PC-3 (cell line): ENCODE results near the gene OVCA2. TPM values are rescaled to one million over a fixed set of nuclear protein-coding genes. Genes with fewer than 3 reads are reported as not detected.

ENCODE experiments used
- ATAC-seq: fragments of 200-7000 bp; cut with Tn5 transposase; 2 replicates; pipeline ENCODE4 v1.9.1; 2020; ENCODE audit warnings: mild to moderate bottlenecking, moderate library complexity
- BruUV-seq: library from RNA; stranded (reverse); fragments of 400-500 nt; replicated peaks from 2 replicates; lab custom pipeline; 2021; lab: Mats Ljungman, UMichigan
- CTCF ChIA-PET: fragments of 300-600 bp; sonication (Branson Sonifier 250); formaldehyde crosslinking; loops from one replicate; lab custom pipeline; 2022; ENCODE audit warnings: antibody characterized with exemption; lab: Charles Lee
- POLR2A ChIA-PET: fragments of 300-600 bp; sonication (Branson Sonifier 250); formaldehyde crosslinking; loops from one replicate; lab custom pipeline; 2022; ENCODE audit warnings: antibody characterized with exemption; ENCODE audit not compliant: unreplicated experiment; lab: Charles Lee
- DNase-seq: peaks from one replicate; pipeline ENCODE4 v3.0.0-alpha.2; 2015
- H2AFZ ChIP-seq: fragments of 300-600 bp; sonication (generic); 2 replicates; pipeline ENCODE4 v1.6.0; 2016; ENCODE audit warnings: antibody characterized with exemption, low read length
- H3F3A ChIP-seq: fragments of 300-600 bp; sonication (generic); one replicate; pipeline ENCODE4 v1.6.0; 2017; ENCODE audit warnings: antibody characterized with exemption, low read length, control low read depth, mild to moderate bottlenecking; ENCODE audit not compliant: unreplicated experiment
- H3K27ac ChIP-seq: fragments of 300-600 bp; sonication (generic); 2 replicates; pipeline ENCODE4 v1.5.1; 2016; ENCODE audit warnings: mild to moderate bottlenecking, low read length
- H3K27me3 ChIP-seq: fragments of 300-600 bp; sonication (generic); 2 replicates; pipeline ENCODE4 v1.6.1; 2016; ENCODE audit warnings: low read length, mixed read lengths
- H3K36me3 ChIP-seq: fragments of 300-600 bp; sonication (generic); 2 replicates; pipeline ENCODE4 v1.6.1; 2016; ENCODE audit warnings: low read depth, mixed run types, low read length, mixed read lengths
- H3K4me1 ChIP-seq: fragments of 300-600 bp; sonication (generic); 2 replicates; pipeline ENCODE4 v1.5.1; 2016; ENCODE audit warnings: low read length; ENCODE audit not compliant: insufficient read depth
- H3K4me2 ChIP-seq: fragments of 300-600 bp; sonication (generic); 2 replicates; pipeline ENCODE4 v1.6.0; 2016; ENCODE audit warnings: low read length
- H3K4me3 ChIP-seq: fragments of 300-600 bp; sonication (generic); 2 replicates; pipeline ENCODE4 v1.5.1; 2016; ENCODE audit warnings: mild to moderate bottlenecking, low read length, mixed read lengths
- H3K79me2 ChIP-seq: fragments of 300-600 bp; sonication (generic); 2 replicates; pipeline ENCODE4 v1.6.1; 2017; ENCODE audit warnings: low read length, mixed read lengths
- H3K9ac ChIP-seq: fragments of 300-600 bp; sonication (generic); 2 replicates; pipeline ENCODE4 v1.6.0; 2016; ENCODE audit warnings: mild to moderate bottlenecking, low read length
- H3K9me2 ChIP-seq: fragments of 300-600 bp; sonication (generic); replicated peaks from 2 replicates; pipeline ENCODE4 v1.6.1; 2016; ENCODE audit warnings: mixed run types, low read length, mixed read lengths
- H3K9me3 ChIP-seq: fragments of 300-600 bp; sonication (generic); 2 replicates; pipeline ENCODE4 v1.6.1; 2016; ENCODE audit warnings: low read length, mixed read lengths
- H4K20me1 ChIP-seq: fragments of 300-600 bp; sonication (generic); 2 replicates; pipeline ENCODE4 v1.6.1; 2016; ENCODE audit warnings: low read length, mixed read lengths
- EZH2 ChIP-seq: fragments of 300-600 bp; sonication (generic); IDR thresholded peaks from one replicate; pipeline ENCODE4 v1.6.1; 2017; ENCODE audit warnings: antibody characterized with exemption, mild to moderate bottlenecking, low read length; ENCODE audit not compliant: unreplicated experiment
- EZH2phosphoT487 ChIP-seq: fragments of 300-600 bp; sonication (generic); IDR thresholded peaks from 2 replicates; pipeline ENCODE4 v1.6.1; 2018; ENCODE audit warnings: mild to moderate bottlenecking, antibody characterized with exemption, low read length, borderline replicate concordance
- intact Hi-C: fragments of 100-400 bp; cut with micrococcal nuclease; formaldehyde crosslinking; loops from 2 replicates; pipeline ENCODE4 v1.9.0; 2023
- total RNA-seq: library from RNA; depleted of rRNA; stranded (reverse); fragments of >200 nt; gene quantifications from 2 replicates; pipeline ENCODE4 v1.2.3, GENCODE V29; 2014
- TF ChIP-seq, protein P1 (sequence below): fragments of 300-600 bp; sonication (generic); conservative IDR thresholded peaks from 2 replicates; pipeline ENCODE4 v1.5.1; 2017; ENCODE audit warnings: antibody characterized with exemption, low read depth, mild to moderate bottlenecking, low read length

The OVCA2 gene
- total RNA-seq, 1 experiment from 2014 or later, result 58.6 TPM

DNA sequence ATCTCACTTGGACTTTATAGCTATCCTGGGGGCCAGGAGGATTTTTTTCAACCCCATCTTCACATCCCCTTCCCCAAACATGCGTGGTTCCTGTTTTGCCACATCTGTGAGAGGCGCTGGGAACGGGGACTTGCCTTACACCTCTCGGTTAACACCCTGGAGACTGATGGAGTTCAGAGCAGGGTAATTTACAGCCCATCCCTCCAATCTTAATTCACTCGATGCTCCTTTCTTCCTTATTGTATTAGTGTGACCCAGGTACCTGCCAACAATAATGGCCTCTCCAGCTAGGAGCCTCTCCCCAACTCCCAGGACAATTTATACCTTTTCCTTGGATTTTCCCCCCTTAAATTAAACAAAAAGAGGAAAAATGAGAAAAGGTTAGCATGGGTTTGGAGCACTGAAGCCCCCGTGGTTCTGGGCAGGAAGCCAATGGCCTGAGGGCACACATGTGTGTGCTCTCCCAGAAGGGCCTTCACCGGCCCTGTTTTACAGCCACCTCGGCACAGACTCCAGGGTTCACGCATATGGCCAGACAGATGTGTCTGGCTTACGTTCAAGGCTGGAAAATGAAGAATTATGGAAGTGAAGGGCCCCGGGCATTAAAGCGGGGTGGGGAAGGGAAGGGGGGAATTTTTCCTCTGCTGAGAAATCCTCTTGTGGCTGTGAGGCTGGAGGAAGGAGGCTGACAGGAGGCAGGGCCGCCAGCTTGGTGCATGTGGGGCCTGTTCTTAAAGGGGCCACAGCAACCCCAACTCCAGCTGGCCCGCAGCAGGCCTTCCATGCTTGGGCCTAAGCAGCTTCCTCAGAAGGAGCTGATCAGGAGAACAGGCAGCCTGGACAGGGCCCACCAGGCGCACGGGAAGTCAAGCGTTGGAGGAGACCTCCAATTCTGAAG, 34.5 kb downstream of the OVCA2 start:
- Histone ChIP-seq H3K9me2 (no peaks in the 10 kb centered on the region), H3K9ac (no peak overlapping the region), H4K20me1 (no peaks in the 10 kb centered on the region), H3K36me3 (no peaks in the 10 kb centered on the region), H3K27me3 (no peaks in the 10 kb centered on the region), H3K79me2 (no peaks in the 10 kb centered on the region), H3F3A (no peaks in the 10 kb centered on the region), H3K27ac (peak overlapping the region; percentile 43; the same call in 1 of the 2 replicates), H3K4me2 (no peak overlapping the region), H2AFZ (no peak overlapping the region), H3K4me3 (no peak overlapping the region), H3K9me3 (no peaks in the 10 kb centered on the region), H3K4me1 (peaks cover 15% of the 10 kb centered on the region)
- TF ChIP-seq EZH2, result no peak
- TF ChIP-seq EZH2phosphoT487, result no peak
- TF ChIP-seq, protein P1, sequence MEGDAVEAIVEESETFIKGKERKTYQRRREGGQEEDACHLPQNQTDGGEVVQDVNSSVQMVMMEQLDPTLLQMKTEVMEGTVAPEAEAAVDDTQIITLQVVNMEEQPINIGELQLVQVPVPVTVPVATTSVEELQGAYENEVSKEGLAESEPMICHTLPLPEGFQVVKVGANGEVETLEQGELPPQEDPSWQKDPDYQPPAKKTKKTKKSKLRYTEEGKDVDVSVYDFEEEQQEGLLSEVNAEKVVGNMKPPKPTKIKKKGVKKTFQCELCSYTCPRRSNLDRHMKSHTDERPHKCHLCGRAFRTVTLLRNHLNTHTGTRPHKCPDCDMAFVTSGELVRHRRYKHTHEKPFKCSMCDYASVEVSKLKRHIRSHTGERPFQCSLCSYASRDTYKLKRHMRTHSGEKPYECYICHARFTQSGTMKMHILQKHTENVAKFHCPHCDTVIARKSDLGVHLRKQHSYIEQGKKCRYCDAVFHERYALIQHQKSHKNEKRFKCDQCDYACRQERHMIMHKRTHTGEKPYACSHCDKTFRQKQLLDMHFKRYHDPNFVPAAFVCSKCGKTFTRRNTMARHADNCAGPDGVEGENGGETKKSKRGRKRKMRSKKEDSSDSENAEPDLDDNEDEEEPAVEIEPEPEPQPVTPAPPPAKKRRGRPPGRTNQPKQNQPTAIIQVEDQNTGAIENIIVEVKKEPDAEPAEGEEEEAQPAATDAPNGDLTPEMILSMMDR, result no peak
- ChIA-PET POLR2A (no interaction called here), CTCF (no interaction called here)
- no TSS peak for BruUV-seq
- intact Hi-C loops, result no loop called here
- DNase-seq (no peak), ATAC-seq (no peak)

DNA sequence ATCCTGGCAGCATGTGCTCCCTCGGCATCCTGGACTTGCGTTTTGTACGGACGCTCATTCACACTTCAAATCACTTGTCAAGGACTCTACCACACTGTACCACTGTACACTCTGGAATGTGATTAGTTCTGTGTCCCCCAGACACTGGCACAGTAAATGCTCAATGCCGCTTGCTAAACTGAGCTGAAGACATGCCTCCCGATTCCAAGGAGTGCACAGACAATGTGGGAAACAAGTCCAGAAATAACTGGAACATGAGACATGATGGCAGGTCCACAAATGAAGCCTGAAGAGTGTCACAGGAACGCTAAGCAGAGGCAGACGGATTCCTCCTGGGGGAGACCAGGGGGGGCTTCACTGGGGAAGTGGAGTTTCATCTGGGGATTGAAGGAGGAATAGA, 35.2 kb downstream of the OVCA2 start:
- POLR2A ChIA-PET, result no interaction called here
- Histone ChIP-seq H3K27ac (no peak overlapping the region), H4K20me1 (no peaks in the 10 kb centered on the region)

More for the DNA sequence above, 35.2 kb downstream of the OVCA2 start:
- no peaks in the 10 kb centered on the region for H3K79me2 ChIP-seq
- no peaks in the 10 kb centered on the region for H3K9me2 ChIP-seq
- no peak overlapping the region for H2AFZ ChIP-seq
- no peak overlapping the region for H3K9ac ChIP-seq
- CTCF ChIA-PET, result interaction anchor here (0.5 kb wide), 1 partner anchor 15 kb away, joined by 3 read pairs; no protein-coding TSS in a partner anchor
- H3K36me3 ChIP-seq, result no peaks in the 10 kb centered on the region
- TF ChIP-seq, protein P1, result no peak
- TF ChIP-seq EZH2phosphoT487 (no peak), EZH2 (no peak)
- intact Hi-C loops, result no loop called here
- no peak overlapping the region for H3K4me2 ChIP-seq
- H3K27me3 ChIP-seq, result no peaks in the 10 kb centered on the region
- no peak overlapping the region for H3K4me3 ChIP-seq
- no peaks in the 10 kb centered on the region for H3F3A ChIP-seq
- no peaks in the 10 kb centered on the region for H3K9me3 ChIP-seq
- no peak for DNase-seq
- peaks cover 22% of the 10 kb centered on the region for H3K4me1 ChIP-seq
- no TSS peak for BruUV-seq
- no peak for ATAC-seq
